SK-N-SH (cell line): ENCODE data around the gene DDIT4.

Source experiments
- EP300 ChIP-seq, 2 experiments: IDR thresholded peaks; 2 replicates each; pipeline versions ENCODE4 v1.4.0 to v1.6.1; 2012; ENCODE audit warnings: borderline replicate concordance in 1 of 2, low read depth in 1 of 2, low read length in 1 of 2
- GATA2 ChIP-seq: sonication (generic); formaldehyde crosslinking; IDR thresholded peaks from 2 replicates; pipeline ENCODE4 v1.5.0; 2020; ENCODE audit warnings: mild to moderate bottlenecking, missing genetic modification reagents
- MXI1 ChIP-seq: IDR thresholded peaks from 2 replicates; pipeline ENCODE4 v1.6.1; 2012; ENCODE audit warnings: mild to moderate bottlenecking, low read depth, low read length, improper control_type of control experiment
- PBX3 ChIP-seq: IDR thresholded peaks from 2 replicates; pipeline ENCODE4; 2012
- POLR2AphosphoS5 ChIP-seq: IDR thresholded peaks from 2 replicates; pipeline ENCODE4 v1.6.1; 2012; ENCODE audit warnings: low read depth, low read length
- REST ChIP-seq: IDR thresholded peaks from 2 replicates; pipeline ENCODE4 v1.6.1; 2012; ENCODE audit warnings: mild to moderate bottlenecking, low read depth, low read length, moderate library complexity
- RFX5 ChIP-seq: IDR thresholded peaks from 2 replicates; pipeline ENCODE4 v1.6.1; 2012; ENCODE audit warnings: mild to moderate bottlenecking, improper control_type of control experiment, low read length
- SMC3 ChIP-seq: IDR thresholded peaks from 2 replicates; pipeline ENCODE4 v1.6.1; 2012; ENCODE audit warnings: low read depth, low read length, improper control_type of control experiment
- TCF12 ChIP-seq: IDR thresholded peaks from 2 replicates; pipeline ENCODE4 v1.4.0; 2012
- TF ChIP-seq, protein P1 (sequence below): fragments of 200-600 bp; sonication (generic); IDR thresholded peaks from 2 replicates; pipeline ENCODE4 v1.6.1; 2017; ENCODE audit warnings: antibody characterized with exemption, mild to moderate bottlenecking, moderate library complexity

- TF ChIP-seq, protein P1, sequence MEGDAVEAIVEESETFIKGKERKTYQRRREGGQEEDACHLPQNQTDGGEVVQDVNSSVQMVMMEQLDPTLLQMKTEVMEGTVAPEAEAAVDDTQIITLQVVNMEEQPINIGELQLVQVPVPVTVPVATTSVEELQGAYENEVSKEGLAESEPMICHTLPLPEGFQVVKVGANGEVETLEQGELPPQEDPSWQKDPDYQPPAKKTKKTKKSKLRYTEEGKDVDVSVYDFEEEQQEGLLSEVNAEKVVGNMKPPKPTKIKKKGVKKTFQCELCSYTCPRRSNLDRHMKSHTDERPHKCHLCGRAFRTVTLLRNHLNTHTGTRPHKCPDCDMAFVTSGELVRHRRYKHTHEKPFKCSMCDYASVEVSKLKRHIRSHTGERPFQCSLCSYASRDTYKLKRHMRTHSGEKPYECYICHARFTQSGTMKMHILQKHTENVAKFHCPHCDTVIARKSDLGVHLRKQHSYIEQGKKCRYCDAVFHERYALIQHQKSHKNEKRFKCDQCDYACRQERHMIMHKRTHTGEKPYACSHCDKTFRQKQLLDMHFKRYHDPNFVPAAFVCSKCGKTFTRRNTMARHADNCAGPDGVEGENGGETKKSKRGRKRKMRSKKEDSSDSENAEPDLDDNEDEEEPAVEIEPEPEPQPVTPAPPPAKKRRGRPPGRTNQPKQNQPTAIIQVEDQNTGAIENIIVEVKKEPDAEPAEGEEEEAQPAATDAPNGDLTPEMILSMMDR, result no peak
- no peak for TF ChIP-seq REST
- TF ChIP-seq PBX3, result no peak
- no peak; the same call in 1 of the 2 replicates for TF ChIP-seq POLR2AphosphoS5
- TF ChIP-seq RFX5, result no peak
- TF ChIP-seq GATA2 (CRISPR knock-in tag), result peak; percentile 32; the same call in 1 of the 2 replicates
- TF ChIP-seq EP300 (IDR thresholded peaks at IDR 0.05; ENCODE audit: borderline replicate concordance in 1 of 2, low read depth in 1 of 2, low read length in 1 of 2), result no peak
- no peak for TF ChIP-seq MXI1
- peak; percentile 89 for TF ChIP-seq TCF12
- no peak for TF ChIP-seq SMC3
Observed at GRCh38 chr10:72259491-72260238, 14.1 kb upstream of the DDIT4 start.
